Midbrain (tissue), 1 donor: ENCODE measurements around the gene CRLF2.
"Not testable (repeated sequence)": the region's sequence is repeated elsewhere in the genome, so short reads cannot be mapped to it uniquely, and the experiment has no call there.

Experiments
- DNase-seq: peaks from one replicate; lab custom pipeline; 2025; lab: John Stamatoyannopoulos, UW

CRLF2 gene

GRCh38 chrX:1167918-1168481, 44.4 kb downstream of the CRLF2 start:
- DNase-seq: no peak

- no peak for DNase-seq
These were observed 45.0 kb downstream of the CRLF2 start for GRCh38 chrX:1167466-1167865.

GRCh38 chrX:1165535-1166196, 46.8 kb downstream of the CRLF2 start:
- DNase-seq: no peak

- DNase-seq: no peak
These were observed 47.8 kb downstream of the CRLF2 start for GRCh38 chrX:1164322-1165288.

- no peak for DNase-seq
These were observed 49.2 kb downstream of the CRLF2 start for GRCh38 chrX:1163231-1163630.

- no peak for DNase-seq
These were observed 50.1 kb downstream of the CRLF2 start for GRCh38 chrX:1162119-1162916.

GRCh38 chrX:1159548-1159947, 52.9 kb downstream of the CRLF2 start:
- DNase-seq: no peak

- not testable (repeated sequence) for DNase-seq
These were observed 55.6 kb downstream of the CRLF2 start for GRCh38 chrX:1156681-1157455.

GRCh38 chrX:1153940-1154339, 58.5 kb downstream of the CRLF2 start:
- DNase-seq: no peak

GRCh38 chrX:1152090-1152489, 60.4 kb downstream of the CRLF2 start:
- DNase-seq: no peak

GRCh38 chrX:1151378-1152077, 60.9 kb downstream of the CRLF2 start:
- no peak for DNase-seq

GRCh38 chrX:1150569-1151347, 61.7 kb downstream of the CRLF2 start:
- DNase-seq: no peak

- no peak for DNase-seq
These were observed 64.6 kb downstream of the CRLF2 start for GRCh38 chrX:1147611-1148515.

GRCh38 chrX:1144293-1144692, 68.2 kb downstream of the CRLF2 start:
- no peak for DNase-seq
